ENCODE results near the gene PMEL. TPM values are rescaled to one million over a fixed set of nuclear protein-coding genes. Genes with fewer than 3 reads are reported as not detected.

The PMEL gene
- total RNA-seq, 2 donors from 2014 or later, result 3.4 to 3.8 TPM

DNA sequence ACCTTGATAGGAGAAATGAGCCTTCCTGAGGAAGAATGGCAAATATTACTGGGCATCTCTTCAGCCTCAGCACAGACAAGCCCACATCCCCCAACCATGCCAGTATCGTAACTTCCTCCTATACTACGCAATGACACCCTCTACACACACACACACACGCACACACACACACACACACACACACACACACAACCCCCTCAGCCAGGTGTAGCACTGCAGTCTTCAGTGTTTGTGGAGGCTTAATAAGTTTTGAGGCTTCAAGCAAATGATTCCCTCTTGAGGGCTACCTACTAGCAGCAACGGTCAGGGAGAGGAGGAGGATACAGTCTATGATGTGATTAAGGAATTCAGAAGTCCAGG lies 33.3 kb downstream of the PMEL start:
- peak; percentile 50 for DNase-seq
- H3K27me3 ChIP-seq, result no peaks in the 10 kb centered on the region
- H3K9ac ChIP-seq (ENCODE audit: low read depth in 2 of 2, low read length in 2 of 2), result peak overlapping the region; percentile 87
- intact Hi-C loops (cut with DNase I), result no loop called here
- H3K4me1 ChIP-seq, result peaks cover 33% of the 10 kb centered on the region
- peak overlapping the region; percentile 99 for H3K27ac ChIP-seq
- no peaks in the 10 kb centered on the region for H3K9me3 ChIP-seq
- peak overlapping the region; percentile 70 for H3K4me3 ChIP-seq
- no peaks in the 10 kb centered on the region for H3K36me3 ChIP-seq
- TF ChIP-seq, protein P1, sequence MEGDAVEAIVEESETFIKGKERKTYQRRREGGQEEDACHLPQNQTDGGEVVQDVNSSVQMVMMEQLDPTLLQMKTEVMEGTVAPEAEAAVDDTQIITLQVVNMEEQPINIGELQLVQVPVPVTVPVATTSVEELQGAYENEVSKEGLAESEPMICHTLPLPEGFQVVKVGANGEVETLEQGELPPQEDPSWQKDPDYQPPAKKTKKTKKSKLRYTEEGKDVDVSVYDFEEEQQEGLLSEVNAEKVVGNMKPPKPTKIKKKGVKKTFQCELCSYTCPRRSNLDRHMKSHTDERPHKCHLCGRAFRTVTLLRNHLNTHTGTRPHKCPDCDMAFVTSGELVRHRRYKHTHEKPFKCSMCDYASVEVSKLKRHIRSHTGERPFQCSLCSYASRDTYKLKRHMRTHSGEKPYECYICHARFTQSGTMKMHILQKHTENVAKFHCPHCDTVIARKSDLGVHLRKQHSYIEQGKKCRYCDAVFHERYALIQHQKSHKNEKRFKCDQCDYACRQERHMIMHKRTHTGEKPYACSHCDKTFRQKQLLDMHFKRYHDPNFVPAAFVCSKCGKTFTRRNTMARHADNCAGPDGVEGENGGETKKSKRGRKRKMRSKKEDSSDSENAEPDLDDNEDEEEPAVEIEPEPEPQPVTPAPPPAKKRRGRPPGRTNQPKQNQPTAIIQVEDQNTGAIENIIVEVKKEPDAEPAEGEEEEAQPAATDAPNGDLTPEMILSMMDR (IDR thresholded peaks at IDR 0.05), result no peak

DNA sequence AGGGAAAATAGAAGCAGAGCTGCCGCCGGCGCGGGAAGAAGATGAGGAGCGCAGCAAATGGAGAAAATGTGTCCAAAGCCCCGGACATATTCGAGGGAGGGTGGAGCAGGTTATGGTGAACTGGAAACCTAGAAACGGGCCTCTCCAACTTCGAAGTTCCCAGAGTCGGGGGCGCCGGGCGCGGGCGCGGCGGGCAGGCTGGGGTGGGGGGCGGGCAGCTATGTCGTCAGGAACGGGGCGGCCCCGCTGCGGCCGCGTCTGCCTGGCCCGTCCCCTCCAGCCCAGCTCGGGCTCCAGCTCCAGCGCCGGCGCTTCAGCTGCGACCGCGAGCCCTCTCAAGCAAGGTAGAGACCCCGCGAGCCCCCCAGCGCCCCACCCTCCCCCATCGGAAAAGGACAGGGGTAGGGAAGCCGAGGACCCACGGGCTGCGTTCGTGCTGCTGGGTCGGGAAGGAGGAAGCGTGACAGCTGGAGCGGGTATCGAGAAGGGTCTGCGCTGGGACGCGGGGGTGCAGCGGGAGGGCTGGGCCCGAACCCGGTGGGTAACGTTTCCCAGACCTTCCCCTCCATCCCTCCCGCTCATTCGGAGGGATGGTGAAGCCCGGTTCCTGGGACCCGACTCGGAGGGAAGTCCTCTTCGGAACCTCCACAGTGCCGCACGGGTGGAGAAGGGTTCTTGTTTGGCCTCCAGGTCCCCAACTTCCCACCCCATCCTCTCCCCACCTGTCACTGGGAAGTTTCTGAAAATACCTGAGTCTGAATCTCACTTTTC lies 33.9 kb downstream of the PMEL start:
- intact Hi-C loops (cut with DNase I), result no loop called here
- no peaks in the 10 kb centered on the region for H3K27me3 ChIP-seq

DNA sequence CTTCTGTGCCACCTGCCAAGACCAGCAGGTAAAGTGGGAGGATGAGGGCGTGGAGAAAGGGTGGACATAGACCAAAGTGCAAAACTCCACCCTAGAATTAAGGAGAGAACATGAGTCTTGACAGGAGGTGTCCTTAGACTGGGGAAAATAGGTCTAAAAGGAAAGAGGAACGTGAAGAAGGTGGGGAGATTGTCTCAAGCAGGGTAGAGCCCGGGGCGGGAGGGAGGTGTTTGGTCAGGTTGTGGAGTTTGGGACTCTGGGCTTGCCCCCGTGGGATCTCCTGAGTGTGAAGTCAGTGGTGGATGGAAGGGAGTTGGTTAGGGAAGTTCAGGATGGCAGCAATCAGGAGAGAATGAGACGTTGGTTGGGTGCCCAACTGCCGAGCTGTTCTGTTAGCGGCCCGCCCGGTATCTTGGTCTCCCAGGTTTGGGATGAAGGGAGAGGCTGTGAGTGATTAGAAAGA lies 34.5 kb downstream of the PMEL start:
- DNase-seq, result peak; percentile 57
- Histone ChIP-seq H3K36me3 (no peaks in the 10 kb centered on the region), H3K27ac (peak overlapping the region; percentile 99), H3K9me3 (no peaks in the 10 kb centered on the region), H3K9ac (ENCODE audit: low read depth in 2 of 2, low read length in 2 of 2) (peak overlapping the region; percentile 87), H3K27me3 (no peaks in the 10 kb centered on the region), H3K4me1 (peaks cover 33% of the 10 kb centered on the region), H3K4me3 (peak overlapping the region; percentile 70)
- intact Hi-C loops (cut with DNase I), result no loop called here
- TF ChIP-seq, protein P1 (IDR thresholded peaks at IDR 0.05), result no peak

More for the DNA sequence above, 33.9 kb downstream of the PMEL start:
- Histone ChIP-seq H3K4me1 (peaks cover 33% of the 10 kb centered on the region), H3K9me3 (no peaks in the 10 kb centered on the region), H3K27ac (peak overlapping the region; percentile 99), H3K4me3 (peak overlapping the region; percentile 70), H3K36me3 (no peaks in the 10 kb centered on the region), H3K9ac (ENCODE audit: low read depth in 2 of 2, low read length in 2 of 2) (peak overlapping the region; percentile 87)
- DNase-seq, result peak; percentile 70
- TF ChIP-seq, protein P1 (IDR thresholded peaks at IDR 0.05), result no peak

DNA sequence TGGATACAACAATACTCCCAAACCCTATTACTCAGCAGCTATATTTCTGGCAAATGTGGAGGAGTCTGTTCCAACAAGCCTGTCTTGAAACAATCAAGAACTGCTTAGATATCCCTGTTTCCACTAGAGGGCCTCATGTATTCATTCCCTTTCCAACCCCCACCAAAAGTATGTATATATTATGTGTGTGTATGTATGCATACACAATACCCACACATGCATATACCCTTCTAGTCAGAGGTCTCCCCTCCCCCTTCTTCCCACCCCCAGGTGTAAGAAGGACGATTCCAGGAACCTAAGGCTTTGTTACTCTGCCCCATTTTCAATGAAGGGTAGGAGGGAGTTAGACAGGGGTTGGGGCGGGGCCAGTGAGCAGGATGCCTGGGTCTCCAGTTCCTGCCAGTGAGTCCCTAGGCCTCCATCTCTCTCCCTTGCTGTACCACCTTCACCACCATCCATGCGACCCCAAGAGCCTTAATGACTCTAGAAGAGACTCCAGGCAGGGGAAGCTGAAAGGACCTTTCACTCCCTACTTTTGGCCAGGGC lies 35.0 kb downstream of the PMEL start, which contains the start of gene DGKA:
TSS of gene DGKA (plus strand) at position 392 of the 546 bp plus-strand sequence. CDS start 5,342 bp downstream, outside the sequence.
- Histone ChIP-seq H3K4me3 (peak within 1 kb of the TSS; percentile 70), H3K27ac (peak within 1 kb of the TSS; percentile 99), H3K4me1 (peaks cover 33% of the 10 kb centered on the region), H3K27me3 (no peaks in the 10 kb centered on the region), H3K9me3 (no peaks in the 10 kb centered on the region), H3K9ac (ENCODE audit: low read depth in 2 of 2, low read length in 2 of 2) (peak within 1 kb of the TSS; percentile 87), H3K36me3 (no peaks in the 10 kb centered on the region)
- intact Hi-C loops (cut with DNase I), result no loop called here
- TF ChIP-seq, protein P1 (IDR thresholded peaks at IDR 0.05), result peak; percentile 51
- DNase-seq, result peak; percentile 77

DNA sequence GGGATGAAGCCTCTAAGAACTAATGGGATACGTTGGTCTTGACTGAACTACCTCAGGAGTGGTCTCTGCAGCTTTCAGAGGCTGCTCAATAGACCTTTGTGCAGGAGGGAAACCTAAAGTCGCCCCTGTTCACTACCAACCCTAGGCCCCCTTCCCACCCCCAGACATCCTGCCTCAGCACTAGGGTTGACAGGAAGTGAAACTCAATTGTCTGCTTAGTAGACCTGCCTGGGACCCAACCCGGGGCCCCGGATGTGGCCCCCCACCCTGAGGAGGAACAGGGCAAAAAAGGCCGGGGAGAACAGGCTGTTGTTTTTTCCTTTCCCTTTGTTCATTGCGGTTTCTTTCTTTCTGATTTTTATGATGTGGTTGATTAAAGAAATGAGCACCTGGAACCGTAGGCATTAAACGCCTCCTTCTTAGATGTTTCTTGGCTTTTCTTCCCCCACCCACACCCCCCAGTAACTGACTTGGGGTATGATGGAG lies 36.5 kb downstream of the PMEL start:
- peaks cover 33% of the 10 kb centered on the region for H3K4me1 ChIP-seq
- peak overlapping the region; percentile 39 to 71 for H3K9ac ChIP-seq (ENCODE audit: low read depth in 2 of 2, low read length in 2 of 2)
- peak; percentile 58 for DNase-seq
- no peaks in the 10 kb centered on the region for H3K27me3 ChIP-seq
- TF ChIP-seq, protein P1 (IDR thresholded peaks at IDR 0.05), result no peak
- H3K4me3 ChIP-seq, result no peak overlapping the region
- intact Hi-C loops (cut with DNase I), result loop anchor here (5.0 kb wide), 1 partner anchor 97 kb away; no protein-coding TSS in a partner anchor
- H3K27ac ChIP-seq, result peak overlapping the region; percentile 99
- no peaks in the 10 kb centered on the region for H3K9me3 ChIP-seq
- no peaks in the 10 kb centered on the region for H3K36me3 ChIP-seq

Measured in colonic mucosa (tissue), 4 donors.